ENCODE data around the gene PARP12.

Gene PARP12

GRCh38 chr7:140039066-140039465 lies 23.7 kb downstream of the PARP12 start:
- no peaks in the 10 kb centered on the region for H3F3A ChIP-seq (ENCODE audit: insufficient read depth, low read length)
- peaks cover 9% of the 10 kb centered on the region for H3K4me1 ChIP-seq (ENCODE audit: insufficient read depth, low read length, severe bottlenecking)
- no peaks in the 10 kb centered on the region for H4K20me1 ChIP-seq (ENCODE audit: insufficient read depth, low read length)
- peaks cover 46% of the 10 kb centered on the region for H3K36me3 ChIP-seq (ENCODE audit: insufficient read depth, low read length)
- H3K4me3 ChIP-seq (ENCODE audit: low read depth, low read length, poor library complexity, severe bottlenecking) = no peak overlapping the region
- H3K27me3 ChIP-seq (ENCODE audit: insufficient read depth, low read length) = no peaks in the 10 kb centered on the region
- no peak overlapping the region for H3K9ac ChIP-seq (ENCODE audit: low read length)
- H3K9me3 ChIP-seq (ENCODE audit: low read length) = no peaks in the 10 kb centered on the region
- H3K27ac ChIP-seq (ENCODE audit: low read depth, low read length, poor library complexity, severe bottlenecking) = no peak overlapping the region
- H3K9me2 ChIP-seq (ENCODE audit: low read depth, low read length) = no peaks in the 10 kb centered on the region
- TF ChIP-seq EZH2 (IDR thresholded peaks at IDR 0.05; ENCODE audit: borderline replicate concordance, low read length) (no peak), CTCF (IDR thresholded peaks at IDR 0.05; ENCODE audit: low read length) (no peak)
- H3K79me2 ChIP-seq (ENCODE audit: insufficient read depth, low read length) = no peaks in the 10 kb centered on the region
- H2AFZ ChIP-seq (ENCODE audit: low read length) = no peak overlapping the region
- H3K4me2 ChIP-seq (ENCODE audit: low read length) = no peak overlapping the region

- TF ChIP-seq CTCF (IDR thresholded peaks at IDR 0.05; ENCODE audit: low read length) = no peak
- TF ChIP-seq EZH2 (IDR thresholded peaks at IDR 0.05; ENCODE audit: borderline replicate concordance, low read length) = no peak
- Histone ChIP-seq H2AFZ (ENCODE audit: low read length) (no peak overlapping the region), H3K4me2 (ENCODE audit: low read length) (no peak overlapping the region), H3F3A (ENCODE audit: insufficient read depth, low read length) (no peaks in the 10 kb centered on the region), H3K36me3 (ENCODE audit: insufficient read depth, low read length) (peaks cover 51% of the 10 kb centered on the region), H3K9me3 (ENCODE audit: low read length) (no peaks in the 10 kb centered on the region), H3K27ac (ENCODE audit: low read depth, low read length, poor library complexity, severe bottlenecking) (no peak overlapping the region), H3K27me3 (ENCODE audit: insufficient read depth, low read length) (no peaks in the 10 kb centered on the region), H3K4me1 (ENCODE audit: insufficient read depth, low read length, severe bottlenecking) (peaks cover 9% of the 10 kb centered on the region), H4K20me1 (ENCODE audit: insufficient read depth, low read length) (no peaks in the 10 kb centered on the region), H3K4me3 (ENCODE audit: low read depth, low read length, poor library complexity, severe bottlenecking) (no peak overlapping the region), H3K9me2 (ENCODE audit: low read depth, low read length) (no peaks in the 10 kb centered on the region), H3K79me2 (ENCODE audit: insufficient read depth, low read length) (no peaks in the 10 kb centered on the region), H3K9ac (ENCODE audit: low read length) (no peak overlapping the region)
Observed at GRCh38 chr7:140036224-140036962, 26.4 kb downstream of the PARP12 start.

- no peaks in the 10 kb centered on the region for H4K20me1 ChIP-seq (ENCODE audit: insufficient read depth, low read length)
- H3K27me3 ChIP-seq (ENCODE audit: insufficient read depth, low read length) = no peaks in the 10 kb centered on the region
- no peaks in the 10 kb centered on the region for H3K9me2 ChIP-seq (ENCODE audit: low read depth, low read length)
- H2AFZ ChIP-seq (ENCODE audit: low read length) = no peak overlapping the region
- H3K4me3 ChIP-seq (ENCODE audit: low read depth, low read length, poor library complexity, severe bottlenecking) = no peak overlapping the region
- no peak overlapping the region for H3K4me2 ChIP-seq (ENCODE audit: low read length)
- no peak for TF ChIP-seq CTCF (IDR thresholded peaks at IDR 0.05; ENCODE audit: low read length)
- no peak for TF ChIP-seq EZH2 (IDR thresholded peaks at IDR 0.05; ENCODE audit: borderline replicate concordance, low read length)
- no peaks in the 10 kb centered on the region for H3K9me3 ChIP-seq (ENCODE audit: low read length)
- no peaks in the 10 kb centered on the region for H3K79me2 ChIP-seq (ENCODE audit: insufficient read depth, low read length)
- no peaks in the 10 kb centered on the region for H3F3A ChIP-seq (ENCODE audit: insufficient read depth, low read length)
- peaks cover 9% of the 10 kb centered on the region for H3K4me1 ChIP-seq (ENCODE audit: insufficient read depth, low read length, severe bottlenecking)
- no peak overlapping the region for H3K27ac ChIP-seq (ENCODE audit: low read depth, low read length, poor library complexity, severe bottlenecking)
- no peak overlapping the region for H3K9ac ChIP-seq (ENCODE audit: low read length)
- H3K36me3 ChIP-seq (ENCODE audit: insufficient read depth, low read length) = peaks cover 44% of the 10 kb centered on the region
Observed at GRCh38 chr7:140035400-140036223, 27.1 kb downstream of the PARP12 start.
